ENCODE results near the gene PTGIS. TPM values are rescaled to one million over a fixed set of nuclear protein-coding genes. Genes with fewer than 3 reads are reported as not detected.

The PTGIS gene
- polyA plus RNA-seq, 3 donors = 27.0 to 31.6 (median 28.0) TPM

GRCh38 chr20:49560646-49561045 is 7.3 kb downstream of the PTGIS start:
- no peak for DNase-seq (ENCODE audit: low read depth in 3 of 3, low spot score in 2 of 3)

- DNase-seq (ENCODE audit: low read depth in 3 of 3, low spot score in 2 of 3) = no peak
Measured at GRCh38 chr20:49560186-49560585, 7.8 kb downstream of the PTGIS start.

- DNase-seq (ENCODE audit: low read depth in 3 of 3, low spot score in 2 of 3) = no peak
Measured at GRCh38 chr20:49559411-49560081, 8.4 kb downstream of the PTGIS start.

GRCh38 chr20:49558826-49559225 is 9.1 kb downstream of the PTGIS start:
- DNase-seq (ENCODE audit: low read depth in 3 of 3, low spot score in 2 of 3) = no peak

GRCh38 chr20:49557449-49557848 is 10.5 kb downstream of the PTGIS start:
- no peak for DNase-seq (ENCODE audit: low read depth in 3 of 3, low spot score in 2 of 3)

GRCh38 chr20:49556621-49557020 is 11.3 kb downstream of the PTGIS start:
- no peak for DNase-seq (ENCODE audit: low read depth in 3 of 3, low spot score in 2 of 3)

GRCh38 chr20:49549801-49550551 is 18.0 kb downstream of the PTGIS start:
- DNase-seq (ENCODE audit: low read depth in 3 of 3, low spot score in 2 of 3) = no peak

- DNase-seq (ENCODE audit: low read depth in 3 of 3, low spot score in 2 of 3) = no peak
Measured at GRCh38 chr20:49548371-49548947, 19.5 kb downstream of the PTGIS start.

- no peak for DNase-seq (ENCODE audit: low read depth in 3 of 3, low spot score in 2 of 3)
Measured at GRCh38 chr20:49545572-49545971, 22.4 kb downstream of the PTGIS start.

GRCh38 chr20:49544535-49544934 is 23.4 kb downstream of the PTGIS start:
- DNase-seq (ENCODE audit: low read depth in 3 of 3, low spot score in 2 of 3) = no peak

- DNase-seq (ENCODE audit: low read depth in 3 of 3, low spot score in 2 of 3) = no peak
Measured at GRCh38 chr20:49543858-49544437, 24.0 kb downstream of the PTGIS start.

GRCh38 chr20:49543071-49543857 is 24.7 kb downstream of the PTGIS start:
- no peak for DNase-seq (ENCODE audit: low read depth in 3 of 3, low spot score in 2 of 3)

GRCh38 chr20:49542514-49542991 is 25.4 kb downstream of the PTGIS start:
- DNase-seq (ENCODE audit: low read depth in 3 of 3, low spot score in 2 of 3) = no peak

GRCh38 chr20:49541733-49542513 is 26.0 kb downstream of the PTGIS start:
- DNase-seq (ENCODE audit: low read depth in 3 of 3, low spot score in 2 of 3) = no peak

GRCh38 chr20:49540687-49541435 is 27.1 kb downstream of the PTGIS start:
- DNase-seq (ENCODE audit: low read depth in 3 of 3, low spot score in 2 of 3) = no peak

GRCh38 chr20:49540232-49540620 is 27.7 kb downstream of the PTGIS start:
- DNase-seq (ENCODE audit: low read depth in 3 of 3, low spot score in 2 of 3) = no peak

GRCh38 chr20:49539481-49540231 is 28.3 kb downstream of the PTGIS start:
- DNase-seq (ENCODE audit: low read depth in 3 of 3, low spot score in 2 of 3) = no peak

- DNase-seq (ENCODE audit: low read depth in 3 of 3, low spot score in 2 of 3) = no peak
Measured at GRCh38 chr20:49538950-49539349, 29.0 kb downstream of the PTGIS start.
